Measurements from ENCODE around the gene NDUFS7. TPM values are rescaled to one million over a fixed set of nuclear protein-coding genes. Genes with fewer than 3 reads are reported as not detected.

NDUFS7 gene
- total and polyA plus RNA-seq, 10 of the 15 experiments (the other 5 are each of a cell fraction or from before 2014, with no cell fraction given) = 5.1 to 282 (median 92.9) TPM

DNA sequence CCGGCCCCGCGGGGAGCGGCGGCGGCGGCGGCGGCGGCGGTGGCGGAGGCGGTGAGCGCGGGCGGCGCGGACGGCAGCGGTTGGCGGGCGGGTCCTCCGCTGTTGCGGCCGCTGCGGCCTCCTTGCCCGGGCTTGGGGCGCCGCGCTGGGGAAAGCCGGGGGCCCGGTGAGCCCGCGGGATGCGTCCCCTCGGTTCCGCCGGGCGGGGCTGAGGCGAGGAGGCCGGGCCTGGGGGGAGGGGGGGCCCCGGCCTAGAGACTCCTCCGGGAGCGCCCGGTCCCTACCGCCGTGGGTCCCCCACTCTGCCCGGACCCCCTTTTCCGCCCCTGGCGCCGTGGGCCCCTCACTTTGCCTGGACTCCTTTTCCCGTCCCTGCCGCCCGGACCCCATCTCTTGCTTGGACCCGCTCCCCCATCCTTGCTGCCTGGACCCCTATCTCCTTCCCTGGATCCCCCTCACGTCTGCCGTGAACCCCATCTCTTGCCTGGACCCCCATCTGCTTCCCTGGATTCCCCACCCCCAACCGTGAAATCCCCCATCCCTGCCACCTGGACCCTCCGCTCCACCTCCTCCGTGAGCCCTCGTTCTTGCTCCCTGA lies 28.6 kb upstream of the NDUFS7 start:
- in situ Hi-C loops (cut with MboI) (no loop called here), intact Hi-C loops (cut with micrococcal nuclease; ENCODE audit: unreplicated experiment) (no loop called here)
- ChIA-PET RAD21 (ENCODE audit: unreplicated experiment) (interaction anchor here (1.0 kb wide), 1 partner anchor 28 kb away, joined by 5 read pairs; the partner anchor contains the start of gene NDUFS7), CTCF (no interaction called here), POLR2A (interaction anchor here (0.9 to 1.3 kb wide), 3 partner anchors 9 to 111 kb away, joined by 3 to 4 read pairs (median 3); no protein-coding TSS in a partner anchor), SMC1A (ENCODE audit: uncharacterized antibody, unreplicated experiment) (interaction anchor here (1.4 kb wide), 1 partner anchor 16 kb away, joined by 4 read pairs; no protein-coding TSS in a partner anchor)
- Histone ChIP-seq H2AFZ (ENCODE audit: control insufficient read depth, low read depth, low read length) (peak overlapping the region; percentile 56), H3K79me2 (ENCODE audit: control insufficient read depth, insufficient read depth, low read length) (peaks cover 9% of the 10 kb centered on the region), H3K9ac (ENCODE audit: control insufficient read depth, insufficient read depth, low read length) (peak overlapping the region; percentile 66), H4K20me1 (ENCODE audit: control insufficient read depth, insufficient read depth) (no peaks in the 10 kb centered on the region; the same call in 1 of the 2 replicates), H3K36me3 (ENCODE audit: control insufficient read depth in 2 of 2, insufficient read depth in 2 of 2, low read length in 1 of 2) (peaks cover 2 to 4% of the 10 kb centered on the region in 2 experiments; a peak in 2 of 4 replicates), H3K27ac (ENCODE audit: control insufficient read depth, insufficient read depth) (no peak overlapping the region), H3K9me3 (replicated peaks; ENCODE audit: control insufficient read depth, insufficient read depth, low read length) (no peaks in the 10 kb centered on the region), H3K4me1 (ENCODE audit: control insufficient read depth, insufficient read depth, low read length) (peaks cover 6% of the 10 kb centered on the region; the same call in 1 of the 2 replicates), H3K4me3 (peak overlapping the region; percentile 90), H3K4me2 (ENCODE audit: control insufficient read depth, insufficient read depth) (peak overlapping the region; percentile 97), H3K27me3 (replicated peaks in 1 of 2; ENCODE audit: control insufficient read depth in 2 of 2, insufficient read depth in 2 of 2, low read length in 1 of 2) (no peaks in the 10 kb centered on the region)
- FAIRE-seq (no peak), DNase-seq (ENCODE audit: low read depth, low spot score) (no peak), ATAC-seq (peak; percentile 56)
- 2% methylated on average over 23 of the region's 61 CpGs for WGBS (ENCODE audit: insufficient coverage, insufficient replicate concordance, low lambda C conversion rate, missing lambda C conversion rate)
- no TSS peak for BruUV-seq (replicated peaks)
- TF ChIP-seq, protein P1, sequence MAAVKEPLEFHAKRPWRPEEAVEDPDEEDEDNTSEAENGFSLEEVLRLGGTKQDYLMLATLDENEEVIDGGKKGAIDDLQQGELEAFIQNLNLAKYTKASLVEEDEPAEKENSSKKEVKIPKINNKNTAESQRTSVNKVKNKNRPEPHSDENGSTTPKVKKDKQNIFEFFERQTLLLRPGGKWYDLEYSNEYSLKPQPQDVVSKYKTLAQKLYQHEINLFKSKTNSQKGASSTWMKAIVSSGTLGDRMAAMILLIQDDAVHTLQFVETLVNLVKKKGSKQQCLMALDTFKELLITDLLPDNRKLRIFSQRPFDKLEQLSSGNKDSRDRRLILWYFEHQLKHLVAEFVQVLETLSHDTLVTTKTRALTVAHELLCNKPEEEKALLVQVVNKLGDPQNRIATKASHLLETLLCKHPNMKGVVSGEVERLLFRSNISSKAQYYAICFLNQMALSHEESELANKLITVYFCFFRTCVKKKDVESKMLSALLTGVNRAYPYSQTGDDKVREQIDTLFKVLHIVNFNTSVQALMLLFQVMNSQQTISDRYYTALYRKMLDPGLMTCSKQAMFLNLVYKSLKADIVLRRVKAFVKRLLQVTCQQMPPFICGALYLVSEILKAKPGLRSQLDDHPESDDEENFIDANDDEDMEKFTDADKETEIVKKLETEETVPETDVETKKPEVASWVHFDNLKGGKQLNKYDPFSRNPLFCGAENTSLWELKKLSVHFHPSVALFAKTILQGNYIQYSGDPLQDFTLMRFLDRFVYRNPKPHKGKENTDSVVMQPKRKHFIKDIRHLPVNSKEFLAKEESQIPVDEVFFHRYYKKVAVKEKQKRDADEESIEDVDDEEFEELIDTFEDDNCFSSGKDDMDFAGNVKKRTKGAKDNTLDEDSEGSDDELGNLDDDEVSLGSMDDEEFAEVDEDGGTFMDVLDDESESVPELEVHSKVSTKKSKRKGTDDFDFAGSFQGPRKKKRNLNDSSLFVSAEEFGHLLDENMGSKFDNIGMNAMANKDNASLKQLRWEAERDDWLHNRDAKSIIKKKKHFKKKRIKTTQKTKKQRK (IDR thresholded peaks at IDR 0.05; ENCODE audit: low read depth, low read length) = no peak
- TF ChIP-seq ZNF217 (IDR thresholded peaks at IDR 0.05) (no peak), PKNOX1 (IDR thresholded peaks at IDR 0.05) (no peak), NFYA (IDR thresholded peaks at IDR 0.05; ENCODE audit: borderline replicate concordance, low read depth, low read length) (no peak), EGR1 (IDR thresholded peaks at IDR 0.05; ENCODE audit: borderline replicate concordance in 1 of 2, low read depth in 2 of 2, low read length in 2 of 2) (0 out of 3 replicates have a peak, but pooled peaks of 1 of the 2 experiments have one; percentile 50), MYC (IDR thresholded peaks at IDR 0.05; ENCODE audit: insufficient read depth, insufficient read length, insufficient replicate concordance, low read length, severe bottlenecking) (no peak), TCF7 (IDR thresholded peaks at IDR 0.05; ENCODE audit: borderline replicate concordance) (no peak), POLR2A (IDR thresholded peaks at IDR 0.05; ENCODE audit: low read depth, low read length) (peak; percentile 12; the same call in 1 of the 2 replicates), NR2C1 (IDR thresholded peaks at IDR 0.05) (peak; percentile 25; the same call in 1 of the 2 replicates), MEF2B (IDR thresholded peaks at IDR 0.05; ENCODE audit: partially characterized antibody, poor library complexity, severe bottlenecking) (no peak), RAD51 (IDR thresholded peaks at IDR 0.05) (no peak), GATAD2B (conservative IDR thresholded peaks at IDR 0.05; ENCODE audit: low read depth) (0 out of 2 replicates have a peak, but pooled peaks have one; percentile 24)
- TF ChIP-seq, protein P2, sequence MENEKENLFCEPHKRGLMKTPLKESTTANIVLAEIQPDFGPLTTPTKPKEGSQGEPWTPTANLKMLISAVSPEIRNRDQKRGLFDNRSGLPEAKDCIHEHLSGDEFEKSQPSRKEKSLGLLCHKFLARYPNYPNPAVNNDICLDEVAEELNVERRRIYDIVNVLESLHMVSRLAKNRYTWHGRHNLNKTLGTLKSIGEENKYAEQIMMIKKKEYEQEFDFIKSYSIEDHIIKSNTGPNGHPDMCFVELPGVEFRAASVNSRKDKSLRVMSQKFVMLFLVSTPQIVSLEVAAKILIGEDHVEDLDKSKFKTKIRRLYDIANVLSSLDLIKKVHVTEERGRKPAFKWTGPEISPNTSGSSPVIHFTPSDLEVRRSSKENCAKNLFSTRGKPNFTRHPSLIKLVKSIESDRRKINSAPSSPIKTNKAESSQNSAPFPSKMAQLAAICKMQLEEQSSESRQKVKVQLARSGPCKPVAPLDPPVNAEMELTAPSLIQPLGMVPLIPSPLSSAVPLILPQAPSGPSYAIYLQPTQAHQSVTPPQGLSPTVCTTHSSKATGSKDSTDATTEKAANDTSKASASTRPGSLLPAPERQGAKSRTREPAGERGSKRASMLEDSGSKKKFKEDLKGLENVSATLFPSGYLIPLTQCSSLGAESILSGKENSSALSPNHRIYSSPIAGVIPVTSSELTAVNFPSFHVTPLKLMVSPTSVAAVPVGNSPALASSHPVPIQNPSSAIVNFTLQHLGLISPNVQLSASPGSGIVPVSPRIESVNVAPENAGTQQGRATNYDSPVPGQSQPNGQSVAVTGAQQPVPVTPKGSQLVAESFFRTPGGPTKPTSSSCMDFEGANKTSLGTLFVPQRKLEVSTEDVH (IDR thresholded peaks at IDR 0.05; ENCODE audit: low read depth, partially characterized antibody) = no peak

Measured in GM12878 (cell line).